OCI-LY7 (cell line): ENCODE measurements around the gene PYHIN1. TPM values are rescaled to one million over a fixed set of nuclear protein-coding genes. Genes with fewer than 3 reads are reported as not detected.

ENCODE experiments used
- BruUV-seq: library from RNA; stranded (reverse); fragments of 400-500 nt; replicated peaks from 2 replicates; lab custom pipeline; 2021; lab: Mats Ljungman, UMichigan
- CTCF ChIA-PET: fragments of 300-600 bp; sonication (Branson Sonifier 250); formaldehyde crosslinking; loops from one replicate; lab custom pipeline; 2022; ENCODE audit warnings: antibody characterized with exemption; ENCODE audit not compliant: unreplicated experiment; lab: Charles Lee
- POLR2A ChIA-PET: fragments of 300-600 bp; sonication (Branson Sonifier 250); formaldehyde crosslinking; loops from one replicate; lab custom pipeline; 2022; ENCODE audit warnings: antibody characterized with exemption; lab: Charles Lee
- DNase-seq: peaks from one replicate; pipeline ENCODE4 v3.0.0-alpha.2; 2015; ENCODE audit warnings: low spot score
- H2AFZ ChIP-seq: fragments of 200-600 bp; sonication (generic), shearing (Covaris generic); 2 replicates; pipeline ENCODE4 v1.6.1; 2014; ENCODE audit warnings: mild to moderate bottlenecking, antibody characterized with exemption, low read length, moderate library complexity
- H3K27ac ChIP-seq: fragments of 200-600 bp; sonication (generic); 2 replicates; pipeline ENCODE4 v1.5.1; 2014; ENCODE audit warnings: mixed run types, low read depth, mild to moderate bottlenecking, moderate library complexity, low read length, inconsistent platforms; ENCODE audit not compliant: poor library complexity, severe bottlenecking
- H3K36me3 ChIP-seq: fragments of 200-600 bp; sonication (generic); 2 replicates; pipeline ENCODE4 v1.6.1; 2014; ENCODE audit warnings: mild to moderate bottlenecking, antibody characterized with exemption, low read length, moderate library complexity, mixed read lengths; ENCODE audit not compliant: insufficient read depth
- H3K4me1 ChIP-seq: fragments of 200-600 bp; sonication (generic); 2 replicates; pipeline ENCODE4 v1.5.1; 2014; ENCODE audit warnings: mild to moderate bottlenecking, low read length; ENCODE audit not compliant: insufficient read depth, poor library complexity, severe bottlenecking
- H3K4me2 ChIP-seq: fragments of 200-600 bp; sonication (generic); 2 replicates; pipeline ENCODE4 v1.6.1; 2014; ENCODE audit warnings: mild to moderate bottlenecking, low read length
- H3K4me3 ChIP-seq: fragments of 200-600 bp; sonication (generic); 2 replicates; pipeline ENCODE4 v1.5.1; 2014; ENCODE audit warnings: mild to moderate bottlenecking, low read depth, low read length; ENCODE audit not compliant: poor library complexity, severe bottlenecking
- H3K79me2 ChIP-seq: fragments of 200-600 bp; sonication (generic); 2 replicates; pipeline ENCODE4 v1.6.1; 2016; ENCODE audit warnings: low read depth, mild to moderate bottlenecking, low read length, moderate library complexity, mixed read lengths; ENCODE audit not compliant: insufficient read depth
- H3K9me2 ChIP-seq: fragments of 200-600 bp; sonication (generic); 2 replicates; pipeline ENCODE4 v1.6.1; 2016; ENCODE audit warnings: mild to moderate bottlenecking, low read length, mixed read lengths; ENCODE audit not compliant: insufficient read depth
- H3K9me3 ChIP-seq: fragments of 200-600 bp; sonication (generic); 2 replicates; pipeline ENCODE4 v1.6.1; 2014; ENCODE audit warnings: mild to moderate bottlenecking, mixed run types, low read length, mixed read lengths
- H4K20me1 ChIP-seq: fragments of 200-600 bp; sonication (generic); 2 replicates; pipeline ENCODE4 v1.6.1; 2014; ENCODE audit warnings: mild to moderate bottlenecking, antibody characterized with exemption, low read length, moderate library complexity, mixed read lengths; ENCODE audit not compliant: insufficient read depth
- EZH2phosphoT487 ChIP-seq: fragments of 200-600 bp; sonication (generic); IDR thresholded peaks from 2 replicates; pipeline ENCODE4 v1.6.1; 2018; ENCODE audit warnings: low read depth, borderline replicate concordance, mild to moderate bottlenecking, mixed run types, antibody characterized with exemption, low read length, moderate library complexity, mixed read lengths
- intact Hi-C: fragments of 100-400 bp; cut with micrococcal nuclease; formaldehyde crosslinking; loops from one replicate; pipeline ENCODE4 v1.10.0; 2022; ENCODE audit not compliant: unreplicated experiment
- total RNA-seq, 2 experiments: library from RNA; depleted of rRNA in 1 of 2; stranded (reverse); fragments of >200 nt in 1 of 2; shearing (Covaris generic) in 1 of 2; gene quantifications; 2 replicates each; pipeline ENCODE4 v1.2.3, GENCODE V29; 2014 to 2022
- TF ChIP-seq, protein P1 (sequence below): fragments of 200-600 bp; sonication (generic); conservative IDR thresholded peaks from 2 replicates; pipeline ENCODE4 v1.5.1; 2014; ENCODE audit warnings: mild to moderate bottlenecking, antibody characterized with exemption, low read length, moderate library complexity, mixed read lengths

PYHIN1 gene
- total RNA-seq, 2 experiments from 2014 or later = 18.2 to 42.5 TPM

DNA sequence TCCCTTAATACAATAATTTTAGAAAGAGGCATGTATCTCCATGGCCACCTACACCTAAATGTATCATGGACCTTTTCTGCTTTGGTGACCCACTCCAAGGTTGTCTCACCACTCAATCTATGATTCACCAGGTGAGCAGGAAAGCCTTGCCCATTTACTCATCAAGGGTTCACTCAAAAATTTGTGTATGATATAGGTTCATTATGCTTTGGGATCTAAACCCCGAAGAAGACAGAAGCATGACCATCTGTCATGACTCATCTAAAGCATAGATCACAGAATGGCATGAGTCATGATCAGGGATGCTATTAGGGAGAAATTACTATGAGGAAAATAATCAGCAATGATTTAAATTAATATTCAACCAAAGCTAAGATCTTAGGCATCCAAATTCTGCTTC, 38.5 kb downstream of the PYHIN1 start:
- no peak overlapping the region for H3K4me3 ChIP-seq
- TF ChIP-seq, protein P1, sequence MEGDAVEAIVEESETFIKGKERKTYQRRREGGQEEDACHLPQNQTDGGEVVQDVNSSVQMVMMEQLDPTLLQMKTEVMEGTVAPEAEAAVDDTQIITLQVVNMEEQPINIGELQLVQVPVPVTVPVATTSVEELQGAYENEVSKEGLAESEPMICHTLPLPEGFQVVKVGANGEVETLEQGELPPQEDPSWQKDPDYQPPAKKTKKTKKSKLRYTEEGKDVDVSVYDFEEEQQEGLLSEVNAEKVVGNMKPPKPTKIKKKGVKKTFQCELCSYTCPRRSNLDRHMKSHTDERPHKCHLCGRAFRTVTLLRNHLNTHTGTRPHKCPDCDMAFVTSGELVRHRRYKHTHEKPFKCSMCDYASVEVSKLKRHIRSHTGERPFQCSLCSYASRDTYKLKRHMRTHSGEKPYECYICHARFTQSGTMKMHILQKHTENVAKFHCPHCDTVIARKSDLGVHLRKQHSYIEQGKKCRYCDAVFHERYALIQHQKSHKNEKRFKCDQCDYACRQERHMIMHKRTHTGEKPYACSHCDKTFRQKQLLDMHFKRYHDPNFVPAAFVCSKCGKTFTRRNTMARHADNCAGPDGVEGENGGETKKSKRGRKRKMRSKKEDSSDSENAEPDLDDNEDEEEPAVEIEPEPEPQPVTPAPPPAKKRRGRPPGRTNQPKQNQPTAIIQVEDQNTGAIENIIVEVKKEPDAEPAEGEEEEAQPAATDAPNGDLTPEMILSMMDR = no peak
- no peak for TF ChIP-seq EZH2phosphoT487
- no peak overlapping the region for H3K4me2 ChIP-seq
- ChIA-PET POLR2A (interaction anchor here (1.1 kb wide), 1 partner anchor 18 kb away, joined by 4 read pairs; no protein-coding TSS in a partner anchor), CTCF (no interaction called here)
- no TSS peak for BruUV-seq
- H2AFZ ChIP-seq = no peak overlapping the region
- H3K9me2 ChIP-seq = no peaks in the 10 kb centered on the region
- no peak for DNase-seq
- no peaks in the 10 kb centered on the region for H3K36me3 ChIP-seq
- intact Hi-C loops = loop anchor here (10.0 kb wide), 1 partner anchor 405 kb away; no protein-coding TSS in a partner anchor
- H3K4me1 ChIP-seq = no peaks in the 10 kb centered on the region
- no peak overlapping the region for H3K27ac ChIP-seq
- H4K20me1 ChIP-seq = no peaks in the 10 kb centered on the region
- no peaks in the 10 kb centered on the region for H3K79me2 ChIP-seq
- no peaks in the 10 kb centered on the region for H3K9me3 ChIP-seq

DNA sequence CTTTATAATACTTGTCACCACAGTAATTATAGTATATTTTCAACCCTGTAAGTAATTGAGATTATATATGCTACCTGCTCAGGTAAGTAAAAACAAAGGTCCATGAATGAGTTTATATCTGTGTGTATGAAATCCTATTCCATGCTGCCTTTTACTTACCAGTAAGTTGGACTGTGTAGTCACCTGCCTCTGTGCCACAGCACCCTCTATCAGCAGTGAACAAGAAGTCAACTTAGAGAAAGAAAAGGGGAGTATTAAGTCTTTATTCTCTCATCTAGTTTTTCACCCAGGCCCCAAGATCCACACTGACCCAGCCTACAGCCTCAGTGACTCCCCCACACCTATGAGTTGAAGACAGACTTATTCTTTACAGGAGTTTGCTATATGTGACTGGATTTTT, 41.5 kb downstream of the PYHIN1 start:
- Histone ChIP-seq H3K4me3 (no peak overlapping the region), H3K36me3 (no peaks in the 10 kb centered on the region; the same call in 1 of the 2 replicates), H3K27ac (no peak overlapping the region), H4K20me1 (no peaks in the 10 kb centered on the region), H3K9me2 (no peaks in the 10 kb centered on the region; the same call in 1 of the 2 replicates), H3K4me2 (no peak overlapping the region), H3K4me1 (no peaks in the 10 kb centered on the region), H3K9me3 (no peaks in the 10 kb centered on the region), H2AFZ (no peak overlapping the region), H3K79me2 (no peaks in the 10 kb centered on the region)
- BruUV-seq = no TSS peak
- DNase-seq = peak; percentile 59
- no peak for TF ChIP-seq EZH2phosphoT487
- TF ChIP-seq, protein P1 = peak; percentile 81
- POLR2A ChIA-PET = interaction anchor here (0.7 kb wide), 1 partner anchor 10 kb away, joined by 4 read pairs; no protein-coding TSS in a partner anchor
- intact Hi-C loops = no loop called here
- CTCF ChIA-PET = no interaction called here

DNA sequence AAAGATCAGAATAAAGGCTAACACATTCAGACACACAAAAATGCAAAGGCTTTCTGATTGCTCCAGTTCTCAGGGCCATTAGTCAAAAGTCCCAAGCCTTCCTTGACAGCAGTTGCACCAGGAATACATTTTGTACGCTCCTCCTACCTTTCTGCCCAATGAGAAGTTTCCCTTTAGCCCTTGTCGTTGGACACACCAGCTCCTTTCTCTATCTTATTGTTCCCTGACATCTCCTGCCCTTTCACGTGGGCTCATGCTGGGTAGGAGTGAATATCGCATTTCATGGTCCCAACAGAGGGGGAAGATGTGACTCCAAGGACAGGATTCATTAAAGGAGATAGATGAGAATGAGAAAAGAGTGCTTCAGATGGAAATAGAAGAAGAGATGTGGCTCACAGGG, 44.9 kb downstream of the PYHIN1 start:
- no peak overlapping the region for H2AFZ ChIP-seq
- H3K79me2 ChIP-seq = no peaks in the 10 kb centered on the region
- no peak overlapping the region for H3K4me3 ChIP-seq
- DNase-seq = no peak
- CTCF ChIA-PET = interaction anchor here (1.5 kb wide), 1 partner anchor 24 kb away, joined by 3 read pairs; no protein-coding TSS in a partner anchor
- H3K9me3 ChIP-seq = no peaks in the 10 kb centered on the region; the same call in 1 of the 2 replicates
- no peak overlapping the region for H3K27ac ChIP-seq
- intact Hi-C loops = no loop called here
- TF ChIP-seq EZH2phosphoT487 = no peak
- TF ChIP-seq, protein P1 = no peak
- no TSS peak for BruUV-seq
- H4K20me1 ChIP-seq = no peaks in the 10 kb centered on the region
- H3K4me2 ChIP-seq = no peak overlapping the region
- H3K9me2 ChIP-seq = no peaks in the 10 kb centered on the region; the same call in 1 of the 2 replicates
- H3K36me3 ChIP-seq = peaks cover 5% of the 10 kb centered on the region; the same call in 1 of the 2 replicates
- H3K4me1 ChIP-seq = no peaks in the 10 kb centered on the region
- POLR2A ChIA-PET = no interaction called here
